Measurements from ENCODE around the gene FAM3B. TPM values are rescaled to one million over a fixed set of nuclear protein-coding genes. Genes with fewer than 3 reads are reported as not detected.

Gene FAM3B
- total RNA-seq, 1 donor from 2014 or later, result 6.6 TPM

GRCh38 chr21:41369105-41369919, 52.7 kb downstream of the FAM3B start:
- peak; percentile 48 for DNase-seq

GRCh38 chr21:41369920-41370839, 53.6 kb downstream of the FAM3B start:
- no peak for DNase-seq

- no peak for DNase-seq
Observed at GRCh38 chr21:41370840-41371684, 54.5 kb downstream of the FAM3B start.

- DNase-seq, result no peak
Observed at GRCh38 chr21:41371685-41372030, 55.1 kb downstream of the FAM3B start.

- no peak for DNase-seq
Observed at GRCh38 chr21:41373253-41373652, 56.7 kb downstream of the FAM3B start.

GRCh38 chr21:41373763-41374162, 57.2 kb downstream of the FAM3B start:
- no peak for DNase-seq

GRCh38 chr21:41374177-41374712, 57.6 kb downstream of the FAM3B start:
- DNase-seq, result no peak

- DNase-seq, result no peak
Observed at GRCh38 chr21:41374867-41375533, 58.4 kb downstream of the FAM3B start.

- DNase-seq, result no peak
Observed at GRCh38 chr21:41375875-41376274, 59.3 kb downstream of the FAM3B start.

GRCh38 chr21:41377715-41378114, 61.1 kb downstream of the FAM3B start:
- DNase-seq, result no peak

- DNase-seq, result no peak
Observed at GRCh38 chr21:41378849-41379248, 62.2 kb downstream of the FAM3B start.

- no peak for DNase-seq
Observed at GRCh38 chr21:41379901-41380300, 63.3 kb downstream of the FAM3B start.

GRCh38 chr21:41381731-41382130, 65.1 kb downstream of the FAM3B start:
- no peak for DNase-seq

GRCh38 chr21:41387042-41387819, 70.6 kb downstream of the FAM3B start:
- peak; percentile 17 for DNase-seq

GRCh38 chr21:41387824-41388223, 71.2 kb downstream of the FAM3B start:
- no peak for DNase-seq

- DNase-seq, result no peak
Observed at GRCh38 chr21:41388259-41388658, 71.7 kb downstream of the FAM3B start.

- no peak for DNase-seq
Observed at GRCh38 chr21:41390043-41390639, 73.5 kb downstream of the FAM3B start.

GRCh38 chr21:41393876-41394465, 77.4 kb downstream of the FAM3B start:
- DNase-seq, result no peak

- no peak for DNase-seq
Observed at GRCh38 chr21:41396558-41397075, 80.0 kb downstream of the FAM3B start.

- DNase-seq, result no peak
Observed at GRCh38 chr21:41397471-41397891, 80.9 kb downstream of the FAM3B start.
